Left lung (tissue), 10 donors: Measurements from ENCODE around the gene MGMT. TPM values are rescaled to one million over a fixed set of nuclear protein-coding genes. Genes with fewer than 3 reads are reported as not detected.
A peak's percentile ranks its signal among the peaks of the same experiment; 100 is the strongest.

Experiments used
- ATAC-seq: fragments of 200-7000 bp; cut with Tn5 transposase; one replicate; pipeline ENCODE4 v1.9.1; 2020; ENCODE audit warnings: moderate library complexity
- DNase-seq, 4 donors: peaks; one replicate each; pipeline ENCODE4 v3.0.0-alpha.2; 2013 to 2020
- H3K27ac ChIP-seq, 2 donors: fragments of 200-600 bp; sonication (generic) in 1 of 2; one replicate each; pipeline versions ENCODE4 v1.5.0 to v1.8.0; 2020 to 2021
- H3K27me3 ChIP-seq, 2 donors: fragments of 200-600 bp; sonication (generic) in 1 of 2; one replicate each; pipeline versions ENCODE4 v1.5.0 to v1.8.0; 2020 to 2021
- H3K36me3 ChIP-seq, 2 donors: fragments of 200-600 bp; sonication (generic) in 1 of 2; one replicate each; pipeline versions ENCODE4 v1.5.0 to v1.8.0; 2020 to 2021
- H3K4me1 ChIP-seq, 2 donors: fragments of 200-600 bp; one replicate each; pipeline ENCODE4 v1.8.0; 2021
- H3K4me3 ChIP-seq, 2 donors: fragments of 200-600 bp; sonication (generic) in 1 of 2; one replicate each; pipeline versions ENCODE4 v1.5.0 to v1.8.0; 2020 to 2021; ENCODE audit warnings: mild to moderate bottlenecking in 1 of 2
- H3K9me3 ChIP-seq, 2 donors: fragments of 200-600 bp; sonication (generic) in 1 of 2; one replicate each; pipeline versions ENCODE4 v1.5.0 to v1.8.0; 2020 to 2021
- intact Hi-C, 2 donors: fragments of 100-400 bp; cut with DNase I; formaldehyde crosslinking; loops; one replicate each; pipeline versions ENCODE4 v1.11.2 to v1.14.2; 2022
- polyA plus RNA-seq, 6 donors: library from polyadenylated mRNA; unstranded; fragments of 120-200 nt; gene quantifications; one replicate each; pipeline ENCODE4 v1.2.1, GENCODE V29; 2013; ENCODE audit not compliant: insufficient read length in 6 of 6
- total RNA-seq, 2 donors: library from RNA; stranded (reverse); fragmentation: NEBNext Ultra II Directional; extraction: Animal tissue kit (Norgen Biotek cat#: 25700); gene quantifications; one replicate each; pipeline ENCODE4 v1.2.1, GENCODE V29; 2021
- TF ChIP-seq, protein P1 (sequence below), 2 donors: fragments of 200-600 bp; sonication (generic) in 1 of 2; IDR thresholded peaks; one replicate each; pipeline versions ENCODE4 v1.5.0 to v1.8.0; 2021; ENCODE audit warnings: antibody characterized with exemption in 2 of 2
- donor health status: DM: no; HTN: yes; CAD: no.
- donor health status: DM: no; HTN: no; CAD: no.

The MGMT gene
- total and polyA plus RNA-seq, 8 donors: 13.1 to 25.5 (median 17.0) TPM

DNA sequence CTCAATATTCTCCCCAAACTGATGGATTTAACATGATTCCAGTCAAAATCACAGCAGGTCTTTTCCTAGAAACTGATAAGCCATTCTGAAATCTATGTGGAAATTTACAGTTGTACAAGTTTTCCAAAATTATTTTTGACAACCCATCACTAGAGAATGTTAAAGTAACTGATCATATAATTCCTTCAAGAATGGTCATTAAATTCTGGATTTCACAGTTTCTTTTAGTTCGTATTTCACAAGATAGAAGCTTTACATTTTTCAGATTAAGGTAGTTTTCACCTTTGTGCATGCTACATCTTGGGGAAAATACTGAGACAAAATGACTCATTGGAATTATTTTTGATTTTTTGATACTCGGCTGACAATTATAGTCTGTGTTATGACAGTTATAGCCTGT lies 174.3 kb downstream of the MGMT start:
- DNase-seq: no peak
- no peaks in the 10 kb centered on the region for H3K4me1 ChIP-seq
- H3K27me3 ChIP-seq: no peaks in the 10 kb centered on the region
- no peak for ATAC-seq
- intact Hi-C loops: no loop called here
- no peak overlapping the region for H3K4me3 ChIP-seq
- H3K36me3 ChIP-seq: no peaks in the 10 kb centered on the region
- H3K9me3 ChIP-seq: no peaks in the 10 kb centered on the region
- H3K27ac ChIP-seq: no peak overlapping the region
- TF ChIP-seq, protein P1, sequence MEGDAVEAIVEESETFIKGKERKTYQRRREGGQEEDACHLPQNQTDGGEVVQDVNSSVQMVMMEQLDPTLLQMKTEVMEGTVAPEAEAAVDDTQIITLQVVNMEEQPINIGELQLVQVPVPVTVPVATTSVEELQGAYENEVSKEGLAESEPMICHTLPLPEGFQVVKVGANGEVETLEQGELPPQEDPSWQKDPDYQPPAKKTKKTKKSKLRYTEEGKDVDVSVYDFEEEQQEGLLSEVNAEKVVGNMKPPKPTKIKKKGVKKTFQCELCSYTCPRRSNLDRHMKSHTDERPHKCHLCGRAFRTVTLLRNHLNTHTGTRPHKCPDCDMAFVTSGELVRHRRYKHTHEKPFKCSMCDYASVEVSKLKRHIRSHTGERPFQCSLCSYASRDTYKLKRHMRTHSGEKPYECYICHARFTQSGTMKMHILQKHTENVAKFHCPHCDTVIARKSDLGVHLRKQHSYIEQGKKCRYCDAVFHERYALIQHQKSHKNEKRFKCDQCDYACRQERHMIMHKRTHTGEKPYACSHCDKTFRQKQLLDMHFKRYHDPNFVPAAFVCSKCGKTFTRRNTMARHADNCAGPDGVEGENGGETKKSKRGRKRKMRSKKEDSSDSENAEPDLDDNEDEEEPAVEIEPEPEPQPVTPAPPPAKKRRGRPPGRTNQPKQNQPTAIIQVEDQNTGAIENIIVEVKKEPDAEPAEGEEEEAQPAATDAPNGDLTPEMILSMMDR (IDR thresholded peaks at IDR 0.05): no peak

GRCh38 chr10:129641982-129642381 lies 174.9 kb downstream of the MGMT start:
- no peaks in the 10 kb centered on the region for H3K27me3 ChIP-seq
- no peaks in the 10 kb centered on the region for H3K36me3 ChIP-seq
- DNase-seq (no peak), ATAC-seq (no peak)
- intact Hi-C loops: no loop called here
- no peaks in the 10 kb centered on the region for H3K4me1 ChIP-seq
- TF ChIP-seq, protein P1 (IDR thresholded peaks at IDR 0.05): no peak
- no peaks in the 10 kb centered on the region for H3K9me3 ChIP-seq
- H3K4me3 ChIP-seq: no peak overlapping the region
- H3K27ac ChIP-seq: no peak overlapping the region

DNA sequence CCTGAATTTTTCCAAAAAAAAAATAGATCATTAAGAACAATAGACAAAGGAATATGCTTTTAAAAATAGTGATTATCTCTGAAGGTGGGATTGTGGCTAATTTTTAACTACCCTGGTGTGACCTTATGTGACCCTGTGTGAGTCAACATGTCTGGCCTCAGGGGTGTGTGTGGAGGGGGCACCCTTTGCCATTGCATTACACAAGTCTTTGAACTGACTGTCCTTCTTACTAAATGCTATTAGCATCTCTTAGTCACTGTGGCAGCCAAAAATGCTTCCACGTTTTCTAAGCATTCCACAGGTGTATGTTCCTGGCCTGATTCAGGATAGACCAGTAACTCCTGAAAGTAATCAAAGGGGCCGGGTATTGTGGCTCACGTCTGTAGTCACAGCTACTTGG lies 175.4 kb downstream of the MGMT start:
- Histone ChIP-seq H3K9me3 (no peaks in the 10 kb centered on the region), H3K36me3 (no peaks in the 10 kb centered on the region), H3K4me3 (no peak overlapping the region), H3K27me3 (no peaks in the 10 kb centered on the region), H3K4me1 (no peaks in the 10 kb centered on the region), H3K27ac (no peak overlapping the region)
- ATAC-seq (no peak), DNase-seq (no peak)
- TF ChIP-seq, protein P1 (IDR thresholded peaks at IDR 0.05): no peak
- intact Hi-C loops: no loop called here

DNA sequence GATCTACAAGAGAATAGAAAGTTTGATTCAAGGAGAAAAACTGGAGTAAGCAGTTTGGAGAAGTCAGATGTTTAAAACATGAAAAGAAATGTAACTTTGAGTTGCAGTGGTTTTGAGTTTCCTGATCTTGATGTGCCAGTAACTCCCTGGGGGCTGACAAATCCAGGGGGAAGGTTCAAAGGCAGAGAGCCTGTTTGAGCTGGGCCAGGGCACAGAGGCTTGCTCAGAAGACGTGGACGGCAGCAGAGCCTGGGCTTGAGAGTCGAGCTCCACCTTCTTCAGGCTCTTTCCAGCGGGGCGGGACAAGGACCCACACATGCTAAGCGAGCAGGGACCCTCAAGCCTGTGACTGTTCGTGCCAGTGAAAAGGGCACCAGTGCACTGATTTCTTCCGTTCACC lies 176.2 kb downstream of the MGMT start:
- DNase-seq (peak in 1 of 4 donors; percentile 62), ATAC-seq (no peak)
- no peaks in the 10 kb centered on the region for H3K4me1 ChIP-seq
- TF ChIP-seq, protein P1 (IDR thresholded peaks at IDR 0.05): no peak
- H3K36me3 ChIP-seq: no peaks in the 10 kb centered on the region
- no peak overlapping the region for H3K27ac ChIP-seq
- H3K27me3 ChIP-seq: no peaks in the 10 kb centered on the region
- H3K4me3 ChIP-seq: no peak overlapping the region
- intact Hi-C loops: no loop called here
- no peaks in the 10 kb centered on the region for H3K9me3 ChIP-seq

DNA sequence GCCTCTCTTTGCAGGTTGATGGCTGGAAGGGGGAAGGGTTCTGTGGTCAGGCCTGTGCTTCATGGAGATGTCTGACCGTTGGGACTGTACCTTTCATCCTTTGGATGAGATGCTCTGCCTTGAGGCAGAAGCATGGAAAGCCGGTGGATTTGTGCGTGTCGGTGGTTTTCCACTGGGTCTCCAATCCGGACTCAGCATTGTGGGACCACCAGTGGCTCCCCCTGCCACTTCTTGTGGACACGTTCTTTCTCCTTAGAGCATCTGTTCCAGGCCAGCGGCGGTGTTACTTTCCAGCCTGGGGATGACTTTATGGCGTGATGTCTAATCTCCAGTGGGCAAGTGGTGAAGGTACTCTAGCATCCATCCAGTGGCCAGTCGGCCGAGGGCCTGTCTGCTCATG lies 178.4 kb downstream of the MGMT start:
- DNase-seq: peak in 1 of 4 donors; percentile 47
- TF ChIP-seq, protein P1 (IDR thresholded peaks at IDR 0.05): no peak
- Histone ChIP-seq H3K27ac (no peak overlapping the region), H3K4me1 (no peaks in the 10 kb centered on the region), H3K36me3 (no peaks in the 10 kb centered on the region), H3K27me3 (no peaks in the 10 kb centered on the region), H3K4me3 (no peak overlapping the region), H3K9me3 (no peaks in the 10 kb centered on the region)
- intact Hi-C loops: no loop called here
- no peak for ATAC-seq
